Osteoblast (primary cell): ENCODE data around the gene ARHGDIA. TPM values are rescaled to one million over a fixed set of nuclear protein-coding genes. Genes with fewer than 3 reads are reported as not detected.
A peak's percentile ranks its signal among the peaks of the same experiment; 100 is the strongest.

ENCODE experiments used
- DNase-seq: peaks from one replicate; pipeline ENCODE4 v3.0.0; 2011; ENCODE audit warnings: low spot score, mixed read lengths; ENCODE audit not compliant: insufficient read length; ENCODE audit errors: missing footprints
- H2AFZ ChIP-seq: 2 replicates; pipeline ENCODE4 v1.6.0; 2011; ENCODE audit warnings: mild to moderate bottlenecking, low read length
- H3K27ac ChIP-seq: 2 replicates; pipeline ENCODE4 v1.5.1; 2011; ENCODE audit warnings: mild to moderate bottlenecking, low read depth, low read length, moderate library complexity
- H3K27me3 ChIP-seq: 2 replicates; pipeline ENCODE4 v1.6.0; 2012; ENCODE audit warnings: mild to moderate bottlenecking, control low read depth, inconsistent platforms, low read length, moderate library complexity; ENCODE audit not compliant: insufficient read depth
- H3K36me3 ChIP-seq: 2 replicates; pipeline ENCODE4 v1.5.1; 2011; ENCODE audit warnings: mild to moderate bottlenecking, low read length, control low read depth, moderate library complexity; ENCODE audit not compliant: insufficient read depth
- H3K4me1 ChIP-seq: 2 replicates; pipeline ENCODE4 v1.5.1; 2011; ENCODE audit warnings: mild to moderate bottlenecking, low read length, control low read depth, moderate library complexity; ENCODE audit not compliant: insufficient read depth
- H3K4me2 ChIP-seq: 2 replicates; pipeline ENCODE4 v1.6.0; 2011; ENCODE audit warnings: mild to moderate bottlenecking, low read length; ENCODE audit not compliant: insufficient read depth
- H3K4me3 ChIP-seq: fragments of 200-600 bp; sonication (generic); 3 replicates; pipeline ENCODE4 v1.5.1; 2012; ENCODE audit warnings: mild to moderate bottlenecking, low read length, inconsistent platforms; ENCODE audit not compliant: insufficient read depth
- H3K79me2 ChIP-seq: 2 replicates; pipeline ENCODE4 v1.6.0; 2012; ENCODE audit warnings: mild to moderate bottlenecking, low read length, control low read depth, inconsistent platforms; ENCODE audit not compliant: insufficient read depth
- H3K9me3 ChIP-seq: 2 replicates; pipeline ENCODE4 v1.5.1; 2011; ENCODE audit warnings: low read depth, low read length, control low read depth
- H4K20me1 ChIP-seq: 2 replicates; pipeline ENCODE4 v1.6.0; 2012; ENCODE audit warnings: mild to moderate bottlenecking, low read length, control low read depth; ENCODE audit not compliant: insufficient read depth
- total RNA-seq: library from RNA; depleted of rRNA; stranded (reverse); fragments of >200 nt; gene quantifications from 2 replicates; pipeline ENCODE4 v1.2.3, GENCODE V29; 2012
- TF ChIP-seq, protein P1 (sequence below): IDR thresholded peaks from 2 replicates; pipeline ENCODE4 v1.5.1; 2011; ENCODE audit warnings: mild to moderate bottlenecking, low read depth, low read length, moderate library complexity; ENCODE audit errors: extremely low read depth

ARHGDIA gene
- total RNA-seq, 1 donor: 133 TPM

- Histone ChIP-seq H3K4me2 (no peak overlapping the region), H3K4me3 (no peak overlapping the region), H3K79me2 (peaks cover 11% of the 10 kb centered on the region), H3K36me3 (peaks cover 31% of the 10 kb centered on the region), H2AFZ (no peak overlapping the region), H3K27ac (no peak overlapping the region), H3K27me3 (no peaks in the 10 kb centered on the region), H4K20me1 (peaks cover 24% of the 10 kb centered on the region), H3K9me3 (no peaks in the 10 kb centered on the region), H3K4me1 (peaks cover 16% of the 10 kb centered on the region)
- TF ChIP-seq, protein P1, sequence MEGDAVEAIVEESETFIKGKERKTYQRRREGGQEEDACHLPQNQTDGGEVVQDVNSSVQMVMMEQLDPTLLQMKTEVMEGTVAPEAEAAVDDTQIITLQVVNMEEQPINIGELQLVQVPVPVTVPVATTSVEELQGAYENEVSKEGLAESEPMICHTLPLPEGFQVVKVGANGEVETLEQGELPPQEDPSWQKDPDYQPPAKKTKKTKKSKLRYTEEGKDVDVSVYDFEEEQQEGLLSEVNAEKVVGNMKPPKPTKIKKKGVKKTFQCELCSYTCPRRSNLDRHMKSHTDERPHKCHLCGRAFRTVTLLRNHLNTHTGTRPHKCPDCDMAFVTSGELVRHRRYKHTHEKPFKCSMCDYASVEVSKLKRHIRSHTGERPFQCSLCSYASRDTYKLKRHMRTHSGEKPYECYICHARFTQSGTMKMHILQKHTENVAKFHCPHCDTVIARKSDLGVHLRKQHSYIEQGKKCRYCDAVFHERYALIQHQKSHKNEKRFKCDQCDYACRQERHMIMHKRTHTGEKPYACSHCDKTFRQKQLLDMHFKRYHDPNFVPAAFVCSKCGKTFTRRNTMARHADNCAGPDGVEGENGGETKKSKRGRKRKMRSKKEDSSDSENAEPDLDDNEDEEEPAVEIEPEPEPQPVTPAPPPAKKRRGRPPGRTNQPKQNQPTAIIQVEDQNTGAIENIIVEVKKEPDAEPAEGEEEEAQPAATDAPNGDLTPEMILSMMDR: no peak
- DNase-seq: peak; percentile 66
Observed at GRCh38 chr17:81900181-81900820, 29.2 kb upstream of the ARHGDIA start.

- H2AFZ ChIP-seq: no peak overlapping the region
- no peaks in the 10 kb centered on the region for H3K27me3 ChIP-seq
- peak overlapping the region; percentile 88 for H3K27ac ChIP-seq
- H3K4me1 ChIP-seq: peaks cover 16% of the 10 kb centered on the region
- no peak overlapping the region for H3K4me3 ChIP-seq
- no peak overlapping the region for H3K4me2 ChIP-seq
- TF ChIP-seq, protein P1: no peak
- DNase-seq: peak; percentile 21
- peaks cover 24% of the 10 kb centered on the region for H4K20me1 ChIP-seq
- peaks cover 13% of the 10 kb centered on the region for H3K79me2 ChIP-seq
- H3K36me3 ChIP-seq: peaks cover 34% of the 10 kb centered on the region
- no peaks in the 10 kb centered on the region for H3K9me3 ChIP-seq
Observed at GRCh38 chr17:81899514-81900166, 28.5 kb upstream of the ARHGDIA start.

DNA sequence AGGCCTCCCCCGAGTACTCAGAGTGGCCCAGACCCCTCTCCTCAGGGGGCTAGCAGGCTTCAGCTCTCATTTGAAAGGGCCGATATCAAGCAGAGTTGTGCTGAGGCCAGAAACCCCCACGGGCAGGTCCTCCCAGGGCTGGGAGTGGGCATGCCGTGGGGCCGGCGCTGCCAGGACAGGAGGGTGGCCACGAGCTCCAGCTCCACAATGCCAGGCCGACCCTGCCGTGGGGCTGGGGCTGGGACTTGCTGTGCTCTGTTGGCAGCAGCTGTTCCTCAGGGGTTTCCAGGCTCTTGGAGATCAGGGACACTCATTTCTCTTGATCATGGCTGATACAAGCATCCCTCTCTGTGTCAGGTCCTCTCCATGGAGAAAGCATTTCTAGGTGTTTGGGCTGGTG is 27.7 kb upstream of the ARHGDIA start:
- TF ChIP-seq, protein P1: no peak
- Histone ChIP-seq H3K4me1 (peaks cover 16% of the 10 kb centered on the region), H3K27ac (peak overlapping the region; percentile 88), H3K4me3 (peak overlapping the region; percentile 35), H3K9me3 (no peaks in the 10 kb centered on the region), H3K36me3 (peaks cover 37% of the 10 kb centered on the region), H3K4me2 (peak overlapping the region; percentile 63), H3K27me3 (no peaks in the 10 kb centered on the region), H2AFZ (no peak overlapping the region), H4K20me1 (peaks cover 24% of the 10 kb centered on the region), H3K79me2 (peaks cover 17% of the 10 kb centered on the region)
- DNase-seq: peak; percentile 72
